ENCODE measurements around the gene FANK1. TPM values are rescaled to one million over a fixed set of nuclear protein-coding genes. Genes with fewer than 3 reads are reported as not detected.

FANK1 gene
- polyA plus RNA-seq, 3 donors = 0.20 TPM; not detected in 2

DNA sequence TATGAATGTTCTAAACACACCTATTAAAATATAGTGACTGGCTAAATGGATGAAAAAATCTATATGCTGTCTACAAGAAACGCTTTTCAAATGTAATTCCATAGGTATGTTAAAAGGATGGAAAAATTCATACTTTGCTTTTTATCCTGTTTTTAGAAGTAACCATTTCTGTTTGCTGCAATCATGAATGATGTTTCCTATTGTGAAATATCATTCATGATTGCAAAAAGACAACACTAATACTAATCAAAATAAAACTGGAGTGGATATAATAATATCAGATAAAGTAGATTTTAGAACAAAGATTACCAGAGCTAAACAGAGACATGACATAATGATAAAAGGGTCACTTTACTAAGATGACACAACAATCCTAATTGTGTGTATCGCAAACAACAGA lies 138.2 kb downstream of the FANK1 start:
- no CpG with 5 or more reads among the region's 2 CpGs for WGBS (ENCODE audit: insufficient coverage)
- TF ChIP-seq, protein P1, sequence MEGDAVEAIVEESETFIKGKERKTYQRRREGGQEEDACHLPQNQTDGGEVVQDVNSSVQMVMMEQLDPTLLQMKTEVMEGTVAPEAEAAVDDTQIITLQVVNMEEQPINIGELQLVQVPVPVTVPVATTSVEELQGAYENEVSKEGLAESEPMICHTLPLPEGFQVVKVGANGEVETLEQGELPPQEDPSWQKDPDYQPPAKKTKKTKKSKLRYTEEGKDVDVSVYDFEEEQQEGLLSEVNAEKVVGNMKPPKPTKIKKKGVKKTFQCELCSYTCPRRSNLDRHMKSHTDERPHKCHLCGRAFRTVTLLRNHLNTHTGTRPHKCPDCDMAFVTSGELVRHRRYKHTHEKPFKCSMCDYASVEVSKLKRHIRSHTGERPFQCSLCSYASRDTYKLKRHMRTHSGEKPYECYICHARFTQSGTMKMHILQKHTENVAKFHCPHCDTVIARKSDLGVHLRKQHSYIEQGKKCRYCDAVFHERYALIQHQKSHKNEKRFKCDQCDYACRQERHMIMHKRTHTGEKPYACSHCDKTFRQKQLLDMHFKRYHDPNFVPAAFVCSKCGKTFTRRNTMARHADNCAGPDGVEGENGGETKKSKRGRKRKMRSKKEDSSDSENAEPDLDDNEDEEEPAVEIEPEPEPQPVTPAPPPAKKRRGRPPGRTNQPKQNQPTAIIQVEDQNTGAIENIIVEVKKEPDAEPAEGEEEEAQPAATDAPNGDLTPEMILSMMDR (IDR thresholded peaks at IDR 0.05) = no peak
- H3K36me3 ChIP-seq (replicated peaks in 1 of 2; ENCODE audit: control insufficient read depth in 1 of 2, insufficient read depth in 2 of 2, low read length in 2 of 2) = no peaks in the 10 kb centered on the region
- peaks cover 11 to 20% of the 10 kb centered on the region in 2 donors for H3K4me1 ChIP-seq (ENCODE audit: control insufficient read depth in 1 of 2, insufficient read depth in 2 of 2, low read length in 2 of 2)
- Mint-ChIP-seq H3K27me3 (ENCODE audit: low read depth in 3 of 3) (peaks cover 0 to 3% (median 2%) of the 10 kb centered on the region in 3 donors), H3K36me3 (peaks cover 0 to 3% of the 10 kb centered on the region in 2 donors), H3K4me1 (peaks cover 21% of the 10 kb centered on the region), H3K9me3 (peaks cover 4 to 16% (median 6%) of the 10 kb centered on the region in 7 donors), H3K27ac (peak overlapping the region in 4 of 7 donors; percentile 7 to 81 (median 35)), H3K4me3 (no peak overlapping the region)
- H2AFZ ChIP-seq (ENCODE audit: insufficient read depth, low read depth, low read length, poor library complexity, severe bottlenecking) = no peak overlapping the region
- no peak overlapping the region for H3K4me3 ChIP-seq (replicated peaks in 1 of 3; ENCODE audit: low read depth in 2 of 3, low read length in 3 of 3)
- peak overlapping the region in 1 of 2 donors; percentile 42 for H3K27ac ChIP-seq (ENCODE audit: low read depth in 1 of 2, low read length in 2 of 2)
- H4K20me1 ChIP-seq (ENCODE audit: insufficient read depth, low read length) = no peaks in the 10 kb centered on the region
- no peaks in the 10 kb centered on the region for H3K27me3 ChIP-seq (ENCODE audit: control insufficient read depth in 2 of 2, insufficient read depth in 2 of 2, low read length in 2 of 2)
- no peak overlapping the region for H3K9ac ChIP-seq (ENCODE audit: insufficient read depth, low read length, poor library complexity, severe bottlenecking)
- no peak overlapping the region for H3K4me2 ChIP-seq (replicated peaks; ENCODE audit: extremely low read depth, low read length, poor library complexity, severe bottlenecking)
- no peaks in the 10 kb centered on the region for H3K79me2 ChIP-seq (ENCODE audit: insufficient read depth, low read length)
- intact Hi-C loops (cut with micrococcal nuclease) = no loop called here
- peaks cover 5 to 10% of the 10 kb centered on the region in 2 donors for H3K9me3 ChIP-seq (replicated peaks in 1 of 2; ENCODE audit: control insufficient read depth in 1 of 2, insufficient read depth in 1 of 2, low read length in 2 of 2)
- peak in 1 of 3 donors; percentile 33 for DNase-seq

DNA sequence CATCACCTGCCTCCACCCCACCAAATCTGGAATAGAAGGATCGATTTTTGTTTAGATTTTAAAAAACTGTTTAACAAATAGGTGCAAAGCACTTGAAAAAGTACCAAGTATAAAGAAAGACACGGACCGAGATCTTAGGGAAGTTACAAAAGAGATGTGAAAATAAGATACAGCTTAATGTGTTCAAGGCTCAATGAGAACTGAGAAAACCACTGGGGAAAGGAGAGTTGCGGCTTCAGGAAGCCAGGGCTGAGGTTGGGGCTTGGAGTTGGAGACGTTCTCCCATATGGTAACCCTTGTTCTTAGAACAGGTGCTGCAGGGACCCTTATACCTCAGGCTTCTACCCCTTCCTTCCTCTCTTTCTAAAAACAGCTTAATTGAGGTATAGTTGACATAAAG lies 140.2 kb downstream of the FANK1 start:
- no peaks in the 10 kb centered on the region for H3K79me2 ChIP-seq (ENCODE audit: insufficient read depth, low read length)
- H3K27me3 ChIP-seq (ENCODE audit: control insufficient read depth in 2 of 2, insufficient read depth in 2 of 2, low read length in 2 of 2) = no peaks in the 10 kb centered on the region
- H3K27ac ChIP-seq (ENCODE audit: low read depth in 1 of 2, low read length in 2 of 2) = no peak overlapping the region
- peak in 2 of 3 donors; percentile 17 to 34 for DNase-seq
- H3K9ac ChIP-seq (ENCODE audit: insufficient read depth, low read length, poor library complexity, severe bottlenecking) = no peak overlapping the region
- peak overlapping the region in 6 of 7 donors; percentile 3 to 83 (median 66) for H3K27ac Mint-ChIP-seq
- H4K20me1 ChIP-seq (ENCODE audit: insufficient read depth, low read length) = no peaks in the 10 kb centered on the region
- 0% methylated on average over 2 of the region's 5 CpGs for WGBS (ENCODE audit: insufficient coverage)
- no peak overlapping the region for H3K4me2 ChIP-seq (replicated peaks; ENCODE audit: extremely low read depth, low read length, poor library complexity, severe bottlenecking)
- intact Hi-C loops (cut with micrococcal nuclease) = loop anchor here in 1 of 2 donors (5.0 kb wide), 1 partner anchor 214 kb away; the partner anchor contains the start of genes BCCIP and UROS
- peaks cover 5 to 10% of the 10 kb centered on the region in 2 donors for H3K9me3 ChIP-seq (replicated peaks in 1 of 2; ENCODE audit: control insufficient read depth in 1 of 2, insufficient read depth in 1 of 2, low read length in 2 of 2)
- TF ChIP-seq, protein P1 (IDR thresholded peaks at IDR 0.05) = no peak
- peaks cover 27% of the 10 kb centered on the region for H3K4me1 Mint-ChIP-seq
- H3K4me3 ChIP-seq (replicated peaks in 1 of 3; ENCODE audit: low read depth in 2 of 3, low read length in 3 of 3) = no peak overlapping the region
- peaks cover 0 to 3% (median 0%) of the 10 kb centered on the region in 3 donors for H3K27me3 Mint-ChIP-seq (ENCODE audit: low read depth in 3 of 3)
- peaks cover 0 to 3% of the 10 kb centered on the region in 2 donors for H3K36me3 Mint-ChIP-seq
- peak overlapping the region; percentile 15 for H2AFZ ChIP-seq (ENCODE audit: insufficient read depth, low read depth, low read length, poor library complexity, severe bottlenecking)
- H3K4me1 ChIP-seq (ENCODE audit: control insufficient read depth in 1 of 2, insufficient read depth in 2 of 2, low read length in 2 of 2) = peaks cover 15 to 25% of the 10 kb centered on the region in 2 donors
- H3K4me3 Mint-ChIP-seq = no peak overlapping the region
- H3K9me3 Mint-ChIP-seq = peaks cover 4 to 11% (median 6%) of the 10 kb centered on the region in 7 donors
- H3K36me3 ChIP-seq (replicated peaks in 1 of 2; ENCODE audit: control insufficient read depth in 1 of 2, insufficient read depth in 2 of 2, low read length in 2 of 2) = no peaks in the 10 kb centered on the region

All from CD14-positive monocyte (primary cell).